Choroid plexus epithelial cell (primary cell): ENCODE data around the gene NRROS.
"Not testable (repeated sequence)": the region's sequence is repeated elsewhere in the genome, so short reads cannot be mapped to it uniquely, and the experiment has no call there.

Experiments
- DNase-seq: peaks from one replicate; pipeline ENCODE4 v3.0.0-alpha.2; 2010; ENCODE audit warnings: low read depth
- H3K4me3 ChIP-seq: 2 replicates; pipeline ENCODE4 v1.5.1; 2011; ENCODE audit warnings: low read depth, mild to moderate bottlenecking, control low read depth, low read length, moderate library complexity
- CTCF ChIP-seq: conservative IDR thresholded peaks from 2 replicates; pipeline ENCODE4 v1.5.1; 2011; ENCODE audit warnings: low read depth, mild to moderate bottlenecking, control low read depth, inconsistent platforms, low read length, moderate library complexity

The NRROS gene

GRCh38 chr3:196639483-196640296 is at the start of gene NRROS:
Gene NRROS (plus strand): TSS chr3:196639694. CDS start chr3:196654540, 14,846 bp downstream.
- TF ChIP-seq CTCF: no peak
- peak; percentile 58 for DNase-seq

GRCh38 chr3:196590279-196590678 is 49.2 kb upstream of the NRROS start:
- no peak overlapping the region for H3K4me3 ChIP-seq
- no peak for TF ChIP-seq CTCF
- DNase-seq: no peak

More at GRCh38 chr3:196639483-196640296, at the start of gene NRROS:
- H3K4me3 ChIP-seq: peak within 1 kb of the TSS; percentile 57

- H3K4me3 ChIP-seq: no peak overlapping the region
- TF ChIP-seq CTCF: no peak
- DNase-seq: no peak
These were observed 43.1 kb upstream of the NRROS start for GRCh38 chr3:196596355-196596754.

- not testable (repeated sequence) for H3K4me3 ChIP-seq
These were observed 41.3 kb upstream of the NRROS start for GRCh38 chr3:196597971-196598733.

GRCh38 chr3:196599734-196600128 is 39.8 kb upstream of the NRROS start:
- no peak overlapping the region for H3K4me3 ChIP-seq
- peak; percentile 10 for TF ChIP-seq CTCF
- peak; percentile 17 for DNase-seq

More at GRCh38 chr3:196597971-196598733, 41.3 kb upstream of the NRROS start:
- DNase-seq: not testable (repeated sequence)

- DNase-seq: no peak
- no peak overlapping the region for H3K4me3 ChIP-seq
- TF ChIP-seq CTCF: no peak
These were observed 39.1 kb upstream of the NRROS start for GRCh38 chr3:196600359-196600758.

- DNase-seq: no peak
- TF ChIP-seq CTCF: no peak
- no peak overlapping the region for H3K4me3 ChIP-seq
These were observed 36.8 kb upstream of the NRROS start for GRCh38 chr3:196602673-196603072.
